GM19035 (cell line): ENCODE measurements around the gene INPP4B.

ENCODE experiments used
- ATAC-seq: cut with Tn5 transposase; IDR thresholded peaks from one replicate; pipeline ENCODE4 v1.9.1; 2021; ENCODE audit not compliant: unreplicated experiment

INPP4B gene

GRCh38 chr4:142356801-142357200 lies 489.3 kb downstream of the INPP4B start:
- no peak for ATAC-seq

- ATAC-seq: no peak
Measured at GRCh38 chr4:142356118-142356759, 489.9 kb downstream of the INPP4B start.

GRCh38 chr4:142355421-142355930 lies 490.6 kb downstream of the INPP4B start:
- ATAC-seq: no peak

GRCh38 chr4:142354794-142355420 lies 491.2 kb downstream of the INPP4B start:
- ATAC-seq: no peak

- ATAC-seq: no peak
Measured at GRCh38 chr4:142354041-142354440, 492.1 kb downstream of the INPP4B start.

- ATAC-seq: peak; percentile 58
Measured at GRCh38 chr4:142353149-142353738, 492.9 kb downstream of the INPP4B start.

- no peak for ATAC-seq
Measured at GRCh38 chr4:142352712-142353111, 493.4 kb downstream of the INPP4B start.

GRCh38 chr4:142351958-142352357 lies 494.1 kb downstream of the INPP4B start:
- no peak for ATAC-seq

- ATAC-seq: no peak
Measured at GRCh38 chr4:142350871-142351270, 495.2 kb downstream of the INPP4B start.

GRCh38 chr4:142348613-142349021 lies 497.5 kb downstream of the INPP4B start:
- ATAC-seq: no peak

GRCh38 chr4:142347241-142347640 lies 498.9 kb downstream of the INPP4B start:
- no peak for ATAC-seq

GRCh38 chr4:142345924-142346323 lies 500.2 kb downstream of the INPP4B start:
- no peak for ATAC-seq

- no peak for ATAC-seq
Measured at GRCh38 chr4:142341268-142341667, 504.8 kb downstream of the INPP4B start.

GRCh38 chr4:142339053-142339452 lies 507.0 kb downstream of the INPP4B start:
- ATAC-seq: no peak

GRCh38 chr4:142336251-142336934 lies 509.7 kb downstream of the INPP4B start:
- ATAC-seq: no peak

GRCh38 chr4:142334931-142335330 lies 511.2 kb downstream of the INPP4B start:
- no peak for ATAC-seq

GRCh38 chr4:142331646-142332045 lies 514.5 kb downstream of the INPP4B start:
- no peak for ATAC-seq

GRCh38 chr4:142331132-142331531 lies 515.0 kb downstream of the INPP4B start:
- ATAC-seq: no peak

GRCh38 chr4:142330311-142330710 lies 515.8 kb downstream of the INPP4B start:
- no peak for ATAC-seq

- ATAC-seq: no peak
Measured at GRCh38 chr4:142329313-142329712, 516.8 kb downstream of the INPP4B start.

- ATAC-seq: no peak
Measured at GRCh38 chr4:142326181-142326580, 519.9 kb downstream of the INPP4B start.

- no peak for ATAC-seq
Measured at GRCh38 chr4:142324572-142324971, 521.5 kb downstream of the INPP4B start.
